IMR-90 (cell line): Measurements from ENCODE around the gene CACNA1D. TPM values are rescaled to one million over a fixed set of nuclear protein-coding genes. Genes with fewer than 3 reads are reported as not detected.

ENCODE experiments used
- ATAC-seq: fragments of 200-7000 bp; cut with Tn5 transposase; 2 replicates; pipeline ENCODE4 v1.9.1; 2020; ENCODE audit warnings: low read depth, mild to moderate bottlenecking, moderate library complexity
- BruUV-seq: library from RNA; stranded (reverse); fragments of 400-500 nt; replicated peaks from 2 replicates; lab custom pipeline; 2021; lab: Mats Ljungman, UMichigan
- CTCF ChIA-PET: fragments of 300-600 bp; formaldehyde crosslinking; extraction: SDS; loops from one replicate; lab custom pipeline; 2021; ENCODE audit warnings: antibody characterized with exemption; lab: Yijun Ruan, JAX
- POLR2A ChIA-PET: fragments of 300-600 bp; sonication (Branson Sonifier 250); formaldehyde crosslinking; loops from one replicate; lab custom pipeline; 2022; ENCODE audit warnings: antibody characterized with exemption; ENCODE audit not compliant: unreplicated experiment; lab: Charles Lee
- DNase-seq: peaks from one replicate; pipeline ENCODE4 v3.0.0; 2013
- H2AFZ ChIP-seq: replicated peaks from 2 replicates; pipeline ENCODE3; 2013; ENCODE audit warnings: low read length, mild to moderate bottlenecking; ENCODE audit not compliant: poor library complexity
- H2AK5ac ChIP-seq: 2 replicates; pipeline ENCODE4 v1.6.1; 2013; ENCODE audit warnings: low read depth, low read length, inconsistent platforms
- H2AK9ac ChIP-seq: replicated peaks from 2 replicates; pipeline ENCODE3; 2013; ENCODE audit warnings: mild to moderate bottlenecking, low read depth, low read length, moderate library complexity; ENCODE audit not compliant: poor library complexity
- H2BK120ac ChIP-seq: 2 replicates; pipeline ENCODE4 v1.6.1; 2013; ENCODE audit warnings: low read depth, low read length, inconsistent platforms
- H2BK15ac ChIP-seq: 3 replicates; pipeline ENCODE4 v1.6.1; 2013; ENCODE audit warnings: low read depth, low read length, inconsistent platforms
- H2BK20ac ChIP-seq: 2 replicates; pipeline ENCODE4 v1.6.1; 2013; ENCODE audit warnings: low read depth, mild to moderate bottlenecking, inconsistent platforms, low read length, moderate library complexity
- H2BK5ac ChIP-seq: 2 replicates; pipeline ENCODE4 v1.6.1; 2013; ENCODE audit warnings: mild to moderate bottlenecking, low read depth, low read length, inconsistent platforms; ENCODE audit not compliant: poor library complexity, severe bottlenecking
- H3K14ac ChIP-seq: replicated peaks from 2 replicates; pipeline ENCODE4 v1.6.1; 2013; ENCODE audit warnings: low read depth, low read length, inconsistent platforms
- H3K18ac ChIP-seq: 2 replicates; pipeline ENCODE4 v1.6.1; 2013; ENCODE audit warnings: low read depth, low read length, control low read depth
- H3K23ac ChIP-seq: 2 replicates; pipeline ENCODE4 v1.6.1; 2013; ENCODE audit warnings: low read depth, low read length, inconsistent platforms
- H3K27ac ChIP-seq: 2 replicates; pipeline ENCODE4 v1.5.1; 2013; ENCODE audit warnings: mild to moderate bottlenecking, control low read depth, low read length; ENCODE audit not compliant: insufficient read depth
- H3K27me3 ChIP-seq: 2 replicates; pipeline ENCODE4 v1.6.1; 2013; ENCODE audit warnings: low read length; ENCODE audit not compliant: control insufficient read depth, insufficient read depth
- H3K36me3 ChIP-seq: 2 replicates; pipeline ENCODE4 v1.6.1; 2013; ENCODE audit warnings: low read length, mixed read lengths; ENCODE audit not compliant: control insufficient read depth, insufficient read depth
- H3K4ac ChIP-seq: 2 replicates; pipeline ENCODE4 v1.6.1; 2013; ENCODE audit warnings: low read depth, low read length, inconsistent platforms
- H3K4me1 ChIP-seq: 2 replicates; pipeline ENCODE4 v1.6.1; 2013; ENCODE audit warnings: low read length, mixed read lengths; ENCODE audit not compliant: control insufficient read depth, insufficient read depth
- H3K4me2 ChIP-seq: 2 replicates; pipeline ENCODE4 v1.6.1; 2013; ENCODE audit warnings: low read depth, mild to moderate bottlenecking, control low read depth, low read length, moderate library complexity
- H3K4me3 ChIP-seq: 2 replicates; pipeline ENCODE4 v1.5.1; 2013; ENCODE audit warnings: low read depth, mild to moderate bottlenecking, control low read depth, low read length, moderate library complexity; ENCODE audit not compliant: insufficient read depth
- H3K56ac ChIP-seq: 2 replicates; pipeline ENCODE4 v1.6.1; 2013; ENCODE audit warnings: low read length, inconsistent platforms; ENCODE audit not compliant: insufficient read depth; ENCODE audit errors: extremely low read depth
- H3K79me1 ChIP-seq, 2 experiments: 2 replicates each; pipeline ENCODE4 v1.6.1; 2013; ENCODE audit warnings: low read length in 2 of 2, inconsistent platforms in 1 of 2, low read depth in 1 of 2
- H3K9ac ChIP-seq: 2 replicates; pipeline ENCODE4 v1.6.1; 2013; ENCODE audit warnings: low read depth, low read length, control low read depth
- H3K9me1 ChIP-seq: 2 replicates; pipeline ENCODE4 v1.6.1; 2013; ENCODE audit warnings: low read length, inconsistent platforms; ENCODE audit not compliant: insufficient read depth
- H3K9me3 ChIP-seq: 2 replicates; pipeline ENCODE4 v1.6.1; 2013; ENCODE audit warnings: low read length; ENCODE audit not compliant: control insufficient read depth, insufficient read depth
- H4K20me1 ChIP-seq: 2 replicates; pipeline ENCODE4 v1.6.1; 2013; ENCODE audit warnings: low read length, inconsistent platforms; ENCODE audit not compliant: insufficient read depth
- H4K5ac ChIP-seq: 2 replicates; pipeline ENCODE4 v1.6.1; 2013; ENCODE audit warnings: mild to moderate bottlenecking, low read depth, low read length, control low read depth
- H4K8ac ChIP-seq, 2 experiments: 2 replicates each; pipeline ENCODE4 v1.6.1; 2013; ENCODE audit warnings: low read depth in 2 of 2, low read length in 2 of 2, control low read depth in 1 of 2, inconsistent platforms in 1 of 2
- H4K91ac ChIP-seq: 2 replicates; pipeline ENCODE4 v1.6.1; 2013; ENCODE audit warnings: low read depth, low read length, inconsistent platforms; ENCODE audit not compliant: insufficient read depth
- MXI1 ChIP-seq: IDR thresholded peaks from 2 replicates; pipeline ENCODE4 v1.6.1; 2012; ENCODE audit warnings: low read depth, mild to moderate bottlenecking, low read length, moderate library complexity, borderline replicate concordance
- SMC3 ChIP-seq: fragments of 150-350 bp; IDR thresholded peaks from 2 replicates; pipeline ENCODE4 v1.6.1; 2016; ENCODE audit warnings: low read depth, mild to moderate bottlenecking, antibody characterized with exemption, low read length, moderate library complexity
- WGBS, 2 experiments: methylation state at CpG; one replicate each; pipeline versions ENCODE4 v1.1.5 to v1.1.7; 2013; ENCODE audit warnings: missing lambda C conversion rate in 2 of 2; ENCODE audit not compliant: insufficient read length in 1 of 2; ENCODE audit errors: extremely low coverage in 2 of 2; 5-methylcytosine and 5-hydroxymethylcytosine counted together
- dilution Hi-C: fragments of 300-500 bp; cut with HindIII; formaldehyde crosslinking; loops from one replicate; pipeline ENCODE4 v1.14.3; 2018; ENCODE audit warnings: low sequenced_read_pairs; ENCODE audit not compliant: unreplicated experiment
- in situ Hi-C: fragments of 300-500 bp; cut with MboI; formaldehyde crosslinking; loops from 3 replicates; pipeline ENCODE4 v1.14.3; 2019; ENCODE audit warnings: low sequenced_read_pairs, inconsistent platforms, mixed read lengths
- intact Hi-C: fragments of 100-400 bp; cut with micrococcal nuclease; formaldehyde crosslinking; loops from 2 replicates; pipeline ENCODE4 v1.10.0; 2022
- polyA plus RNA-seq, 3 experiments: library from polyadenylated mRNA; depleted of rRNA; stranded (reverse); fragments of >200 nt; gene quantifications; 2 replicates each; pipeline ENCODE4 v1.2.3, GENCODE V29; 2012; ENCODE audit warnings: low replicate concordance in 1 of 3
- total RNA-seq: library from RNA; depleted of rRNA; stranded (reverse); fragments of >200 nt; gene quantifications from 2 replicates; pipeline ENCODE4 v1.2.3, GENCODE V29; 2012

CACNA1D gene
- total and polyA plus RNA-seq, 2 of the 4 experiments (the other 2 are of a cell fraction): 0.07 TPM; not detected in 1

- Histone ChIP-seq H3K56ac (no peak overlapping the region), H3K4me3 (no peak overlapping the region), H3K18ac (no peak overlapping the region), H4K5ac (no peak overlapping the region), H2BK15ac (no peak overlapping the region), H3K4ac (no peak overlapping the region), H3K23ac (no peak overlapping the region), H4K91ac (no peak overlapping the region), H3K27ac (no peak overlapping the region), H3K14ac (no peak overlapping the region), H2BK120ac (no peak overlapping the region), H2BK20ac (no peak overlapping the region), H2AK9ac (no peak overlapping the region), H2BK5ac (no peak overlapping the region), H3K36me3 (no peaks in the 10 kb centered on the region), H3K9me1 (no peaks in the 10 kb centered on the region), H3K79me1 (no peaks in the 10 kb centered on the region), H3K9ac (no peak overlapping the region), H3K4me1 (no peaks in the 10 kb centered on the region), H2AK5ac (no peak overlapping the region), H2AFZ (no peak overlapping the region), H3K4me2 (no peak overlapping the region), H3K9me3 (no peaks in the 10 kb centered on the region), H3K27me3 (peaks cover under 1% of the 10 kb centered on the region), H4K20me1 (no peaks in the 10 kb centered on the region), H4K8ac (no peak overlapping the region)
- ATAC-seq (no peak), DNase-seq (no peak)
- no peak for TF ChIP-seq SMC3
- no peak for TF ChIP-seq MXI1
- intact Hi-C loops: no loop called here
- dilution Hi-C loops: no loop called here
- BruUV-seq: no TSS peak
- ChIA-PET CTCF (no interaction called here), POLR2A (no interaction called here)
- in situ Hi-C loops: no loop called here
- no CpG with 5 or more reads among the region's 1 CpG for WGBS, 2 experiments
Observed at GRCh38 chr3:53484984-53485383, 9.4 kb upstream of the CACNA1D start.
